ENCODE data around the gene ARHGEF5.
"Not testable (repeated sequence)": the region's sequence is repeated elsewhere in the genome, so short reads cannot be mapped to it uniquely, and the experiment has no call there.

ARHGEF5 gene

GRCh38 chr7:144355176-144355822, at the start of gene ARHGEF5:
TSS of gene ARHGEF5 (plus strand) at chr7:144355402. CDS start at chr7:144362670, 7,268 bp downstream.
- DNase-seq = not testable (repeated sequence)

GRCh38 chr7:144309702-144310101, 45.5 kb upstream of the ARHGEF5 start:
- DNase-seq = not testable (repeated sequence)

- DNase-seq = not testable (repeated sequence)
Measured at GRCh38 chr7:144311218-144311617, 44.0 kb upstream of the ARHGEF5 start.

- not testable (repeated sequence) for DNase-seq
Measured at GRCh38 chr7:144311872-144312469, 43.2 kb upstream of the ARHGEF5 start, which contains the start of gene OR2A1. TSS of gene OR2A1 (plus strand) at chr7:144312419. CDS start at chr7:144318125, 5,706 bp downstream.

- DNase-seq = not testable (repeated sequence)
Measured at GRCh38 chr7:144317537-144317936, 37.7 kb upstream of the ARHGEF5 start.

- DNase-seq = not testable (repeated sequence)
Measured at GRCh38 chr7:144319547-144319946, 35.7 kb upstream of the ARHGEF5 start.

- not testable (repeated sequence) for DNase-seq
Measured at GRCh38 chr7:144321677-144322206, 33.5 kb upstream of the ARHGEF5 start.

- DNase-seq = not testable (repeated sequence)
Measured at GRCh38 chr7:144323359-144323758, 31.8 kb upstream of the ARHGEF5 start.

- not testable (repeated sequence) for DNase-seq
Measured at GRCh38 chr7:144325868-144326267, 29.3 kb upstream of the ARHGEF5 start.

- DNase-seq = not testable (repeated sequence)
Measured at GRCh38 chr7:144330044-144330443, 25.2 kb upstream of the ARHGEF5 start.

- not testable (repeated sequence) for DNase-seq
Measured at GRCh38 chr7:144331221-144331995, 23.8 kb upstream of the ARHGEF5 start.

- not testable (repeated sequence) for DNase-seq
Measured at GRCh38 chr7:144331996-144332288, 23.3 kb upstream of the ARHGEF5 start.

GRCh38 chr7:144348625-144349024, 6.6 kb upstream of the ARHGEF5 start:
- not testable (repeated sequence) for DNase-seq

GRCh38 chr7:144351667-144352066, 3.5 kb upstream of the ARHGEF5 start:
- not testable (repeated sequence) for DNase-seq

GRCh38 chr7:144356185-144356584, 983 bp downstream of the ARHGEF5 start:
- DNase-seq = not testable (repeated sequence)

- DNase-seq = not testable (repeated sequence)
Measured at GRCh38 chr7:144356860-144357259, 1.7 kb downstream of the ARHGEF5 start.

- DNase-seq = not testable (repeated sequence)
Measured at GRCh38 chr7:144362061-144362460, 6.9 kb downstream of the ARHGEF5 start.

GRCh38 chr7:144365523-144365922, 10.3 kb downstream of the ARHGEF5 start:
- DNase-seq = not testable (repeated sequence)

GRCh38 chr7:144367250-144367649, 12.0 kb downstream of the ARHGEF5 start:
- not testable (repeated sequence) for DNase-seq

- DNase-seq = not testable (repeated sequence)
Measured at GRCh38 chr7:144369221-144369620, 14.0 kb downstream of the ARHGEF5 start.

- DNase-seq = no peak
Measured at GRCh38 chr7:144378651-144379050, 23.4 kb downstream of the ARHGEF5 start.

GRCh38 chr7:144379776-144380384, 24.7 kb downstream of the ARHGEF5 start:
- DNase-seq = no peak

- DNase-seq = no peak
Measured at GRCh38 chr7:144384071-144384470, 28.9 kb downstream of the ARHGEF5 start.
